NCI-H1694 (cell line): ENCODE measurements around the gene TMEM132E.
"Not testable (repeated sequence)": the region's sequence is repeated elsewhere in the genome, so short reads cannot be mapped to it uniquely, and the experiment has no call there.

Experiments used
- DNase-seq: peaks from one replicate; lab custom pipeline; 2025; lab: John Stamatoyannopoulos, UW

Gene TMEM132E

DNA sequence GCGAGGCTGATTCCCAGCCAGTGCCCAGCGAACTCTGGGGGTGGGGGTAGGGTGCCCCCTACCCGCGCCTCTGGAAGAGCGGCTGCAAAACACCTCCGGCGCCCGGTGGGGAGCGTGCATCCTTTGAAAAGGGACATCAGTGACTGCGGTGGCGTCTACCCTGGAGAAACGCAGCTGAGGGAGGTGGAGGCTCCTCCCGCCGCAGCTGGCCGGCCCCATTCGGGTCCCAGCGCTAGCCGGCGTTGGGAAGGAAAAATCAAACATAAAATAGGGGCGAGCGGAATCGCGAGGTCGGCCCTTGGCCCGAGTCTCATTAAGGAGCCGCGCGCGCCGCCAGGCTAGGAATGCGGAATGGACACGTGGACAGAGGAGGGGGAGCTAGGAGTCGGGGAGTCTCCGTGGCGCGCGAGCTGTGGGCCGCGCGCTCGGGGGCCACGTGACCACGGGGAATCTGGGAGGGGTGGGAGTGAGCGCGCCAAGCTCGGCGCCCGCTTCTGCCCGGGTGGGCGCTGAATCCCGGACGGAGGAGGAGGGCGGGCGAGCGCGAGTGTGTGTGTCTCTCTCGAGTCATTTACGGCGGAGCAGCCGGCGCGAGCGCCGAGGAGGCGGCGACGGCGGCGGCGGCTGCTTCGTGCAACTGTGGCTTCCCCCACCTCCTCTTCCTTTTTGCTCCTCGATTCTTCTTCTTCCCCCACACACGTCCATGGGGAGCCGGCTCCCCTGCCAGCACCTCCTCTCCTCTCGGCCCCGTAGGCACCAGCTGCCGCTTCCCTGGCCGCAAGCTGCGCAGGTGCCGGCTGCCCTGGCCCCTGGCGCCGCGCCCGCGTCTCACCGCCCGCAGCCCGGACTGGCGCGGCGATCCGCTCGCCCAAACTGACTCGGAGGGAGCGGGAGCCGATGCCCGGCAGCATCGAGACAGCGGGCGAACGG, at the start of gene TMEM132E:
Gene TMEM132E, plus strand, starts transcription at position 566 of the 930 bp plus-strand sequence. CDS start 1,495 bp downstream, outside the sequence.
- DNase-seq, result peak; percentile 29

GRCh38 chr17:34530918-34531317, 48.5 kb upstream of the TMEM132E start:
- DNase-seq, result no peak

- no peak for DNase-seq
Observed at GRCh38 chr17:34532281-34533065, 46.9 kb upstream of the TMEM132E start.

GRCh38 chr17:34533806-34534527, 45.4 kb upstream of the TMEM132E start:
- no peak for DNase-seq

- no peak for DNase-seq
Observed at GRCh38 chr17:34537445-34537844, 41.9 kb upstream of the TMEM132E start.

GRCh38 chr17:34538582-34538981, 40.8 kb upstream of the TMEM132E start:
- DNase-seq, result not testable (repeated sequence)

DNA sequence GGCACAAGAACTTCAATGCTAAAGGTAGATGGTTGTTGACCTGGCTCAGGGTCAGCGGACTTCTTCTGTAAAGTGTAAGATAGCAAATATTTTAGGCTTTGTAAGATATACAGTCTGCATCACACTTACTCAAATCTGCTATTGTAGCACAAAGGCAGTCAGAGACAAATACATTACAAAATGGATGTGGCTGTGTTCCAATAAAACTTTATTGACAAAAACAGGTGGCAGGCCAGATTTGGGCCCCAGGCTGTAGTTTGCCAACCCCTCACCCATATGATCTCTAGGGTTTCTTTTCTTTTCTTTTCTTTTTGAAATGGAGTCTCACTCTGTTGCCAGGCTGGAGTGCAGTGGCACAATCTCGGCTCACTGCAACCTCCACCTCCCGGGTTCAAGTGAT, 39.5 kb upstream of the TMEM132E start:
- DNase-seq, result no peak

- no peak for DNase-seq
Observed at GRCh38 chr17:34542700-34543336, 36.6 kb upstream of the TMEM132E start.

GRCh38 chr17:34547453-34548063, 31.8 kb upstream of the TMEM132E start:
- no peak for DNase-seq

GRCh38 chr17:34549966-34550365, 29.4 kb upstream of the TMEM132E start:
- DNase-seq, result no peak

- DNase-seq, result no peak
Observed at GRCh38 chr17:34553907-34554306, 25.5 kb upstream of the TMEM132E start.

- no peak for DNase-seq
Observed at GRCh38 chr17:34556384-34556783, 23.0 kb upstream of the TMEM132E start.

GRCh38 chr17:34556931-34557330, 22.5 kb upstream of the TMEM132E start:
- DNase-seq, result no peak

- no peak for DNase-seq
Observed at GRCh38 chr17:34561328-34561727, 18.1 kb upstream of the TMEM132E start.

GRCh38 chr17:34562387-34562786, 17.0 kb upstream of the TMEM132E start:
- DNase-seq, result no peak

DNA sequence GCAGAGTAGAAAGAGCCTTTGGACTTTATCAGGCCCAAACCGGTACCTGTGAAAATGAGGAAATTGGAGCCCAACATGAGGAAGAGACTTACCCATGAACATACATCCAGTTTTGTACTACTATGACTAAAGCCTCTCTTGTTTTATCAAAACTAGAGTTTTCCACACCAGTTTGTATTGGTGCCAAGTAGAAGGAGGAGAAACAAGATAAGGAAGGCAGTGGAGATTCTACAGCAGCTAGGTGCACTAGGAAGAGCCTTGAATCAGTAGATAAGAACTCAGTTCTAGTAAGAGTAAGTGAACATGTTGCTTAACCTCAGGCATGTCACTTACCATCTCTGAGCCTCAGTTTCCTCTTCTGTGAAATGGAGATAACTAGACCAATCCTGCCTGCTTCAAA, 13.7 kb upstream of the TMEM132E start:
- no peak for DNase-seq

DNA sequence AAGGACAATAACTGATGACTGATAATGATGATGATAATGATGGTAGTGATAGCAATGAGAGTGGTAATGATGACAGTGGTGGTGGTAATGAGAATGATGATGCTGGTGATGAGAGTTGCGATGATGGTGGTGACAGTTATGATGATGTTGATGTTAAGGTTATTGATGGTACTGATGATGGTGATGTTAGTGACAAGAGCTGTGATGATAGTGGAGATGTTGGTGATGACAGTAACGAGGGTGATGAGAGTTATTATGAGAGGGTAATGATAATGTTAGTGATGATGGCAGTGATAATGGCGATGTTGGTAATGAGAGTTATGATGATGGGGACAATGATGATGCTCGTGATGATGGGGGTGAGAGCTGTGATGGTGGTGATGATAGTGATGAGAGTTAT, 13.2 kb upstream of the TMEM132E start:
- no peak for DNase-seq

GRCh38 chr17:34566873-34567272, 12.5 kb upstream of the TMEM132E start:
- DNase-seq, result no peak

DNA sequence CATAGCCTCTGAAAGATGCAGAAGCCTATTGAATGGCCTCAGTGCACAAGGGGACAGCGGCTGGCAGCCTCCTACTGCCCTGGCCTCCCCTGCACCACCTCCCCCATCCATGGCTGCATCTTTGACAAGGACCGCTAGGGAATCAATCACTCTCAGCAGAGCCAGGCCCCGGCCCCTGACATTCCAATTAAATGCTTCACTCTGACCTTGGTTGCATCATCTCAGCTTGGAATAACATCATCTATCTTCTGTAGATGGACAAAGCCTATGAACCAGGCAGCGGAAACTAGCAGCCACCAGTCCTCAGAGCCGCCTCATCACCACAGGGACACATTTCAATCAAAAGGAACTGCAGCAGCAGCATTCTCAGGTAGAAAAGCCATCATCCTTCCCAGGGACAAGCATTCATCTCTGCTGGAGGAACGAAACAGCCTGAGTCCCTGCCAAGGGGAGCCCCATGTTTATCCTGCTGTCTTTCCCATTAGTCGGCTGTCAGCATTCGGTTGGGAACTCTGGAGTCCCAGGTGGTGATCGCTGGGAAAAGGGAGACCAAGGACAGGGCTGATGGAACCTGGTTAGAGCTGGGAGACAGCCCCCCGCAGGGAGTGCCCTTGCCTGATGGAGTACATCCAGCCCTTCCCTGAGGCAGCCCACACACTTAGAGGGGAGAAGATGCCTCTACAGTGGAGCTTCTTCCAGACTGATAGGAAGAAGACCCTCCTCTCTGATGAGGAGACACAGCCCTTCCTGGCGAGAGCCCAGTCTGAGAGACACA, 11.5 kb upstream of the TMEM132E start:
- DNase-seq, result no peak

DNA sequence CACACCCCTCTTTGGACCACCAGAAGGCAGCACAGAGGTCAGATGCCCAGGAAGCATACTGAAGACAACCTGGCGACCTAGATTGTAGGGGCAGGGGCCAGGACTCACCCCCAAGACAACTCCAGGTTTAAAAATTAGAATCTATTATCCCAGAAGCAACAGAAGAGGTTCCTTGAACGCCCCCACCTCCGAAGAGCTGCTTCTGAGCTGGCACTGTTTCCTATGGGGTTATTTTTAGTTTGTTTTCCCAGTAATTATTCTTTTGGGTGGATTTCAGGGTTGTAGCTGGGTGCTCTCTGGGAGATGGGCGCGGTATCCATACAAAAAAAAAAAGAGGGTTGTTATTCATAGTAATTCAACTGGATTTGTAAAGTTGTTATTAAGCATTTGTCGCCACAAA, 10.4 kb upstream of the TMEM132E start:
- DNase-seq, result no peak

GRCh38 chr17:34569591-34569990, 9.8 kb upstream of the TMEM132E start:
- no peak for DNase-seq
